ENCODE data around the gene ITGA11. TPM values are rescaled to one million over a fixed set of nuclear protein-coding genes. Genes with fewer than 3 reads are reported as not detected.

The ITGA11 gene
- total and polyA plus RNA-seq, 2 donors (not counting 1 experiment from before 2014, with no cell fraction given), result not detected

GRCh38 chr15:68354268-68354667, 77.7 kb downstream of the ITGA11 start:
- intact Hi-C loops (cut with micrococcal nuclease), result no loop called here
- Mint-ChIP-seq H3K4me1 (peaks cover 8% of the 10 kb centered on the region), H3K9me3 (ENCODE audit: insufficient read depth) (no peaks in the 10 kb centered on the region), H3K27ac (no peak overlapping the region), H3K27me3 (no peaks in the 10 kb centered on the region), H3K4me3 (no peak overlapping the region)
- no peak for DNase-seq
- no peak overlapping the region for H3K9ac ChIP-seq (ENCODE audit: low read length)
- no peak overlapping the region for H3K4me2 ChIP-seq (replicated peaks; ENCODE audit: low read depth, low read length, poor library complexity, severe bottlenecking)
- H3K9me3 ChIP-seq (ENCODE audit: control extremely low read depth in 1 of 3, control insufficient read depth in 2 of 3, insufficient read depth in 1 of 3, low read length in 2 of 3), result peaks cover 0 to 9% (median 0%) of the 10 kb centered on the region in 3 donors
- peaks cover 4 to 5% of the 10 kb centered on the region in 2 donors for H3K4me1 ChIP-seq (ENCODE audit: control insufficient read depth in 2 of 2, insufficient read depth in 2 of 2, low read length in 2 of 2)
- no peaks in the 10 kb centered on the region for H3K79me2 ChIP-seq (ENCODE audit: control insufficient read depth, insufficient read depth, low read length)
- 100% methylated on average over 2 of the region's 2 CpGs for WGBS (ENCODE audit: insufficient coverage)
- H2AFZ ChIP-seq (ENCODE audit: insufficient read depth, low read depth, low read length, poor library complexity, severe bottlenecking), result no peak overlapping the region
- H3K36me3 ChIP-seq (replicated peaks in 1 of 2; ENCODE audit: control extremely low read depth in 1 of 2, control insufficient read depth in 1 of 2, extremely low read depth in 1 of 2, insufficient read depth in 2 of 2, low read length in 1 of 2), result no peaks in the 10 kb centered on the region
- no peak for TF ChIP-seq EZH2 (IDR thresholded peaks at IDR 0.05; ENCODE audit: borderline replicate concordance, insufficient read depth, low read depth, low read length, poor library complexity, severe bottlenecking)
- TF ChIP-seq CTCF (IDR thresholded peaks at IDR 0.05), result no peak
- no peak overlapping the region for H3K27ac ChIP-seq (ENCODE audit: low read length in 2 of 2)
- H4K20me1 ChIP-seq (ENCODE audit: control insufficient read depth, insufficient read depth, low read length, poor library complexity, severe bottlenecking), result no peaks in the 10 kb centered on the region
- H3K4me3 ChIP-seq (ENCODE audit: control extremely low read depth in 1 of 5, extremely low read depth in 1 of 5, insufficient read depth in 1 of 5, low read depth in 2 of 5, low read length in 4 of 5), result no peak overlapping the region
- no peak for ATAC-seq (ENCODE audit: low read depth)
- H3K27me3 ChIP-seq (replicated peaks in 1 of 4; ENCODE audit: control extremely low read depth in 1 of 4, control insufficient read depth in 3 of 4, insufficient read depth in 4 of 4, low read length in 3 of 4), result no peaks in the 10 kb centered on the region
- ChIA-PET POLR2A (no interaction called here), CTCF (no interaction called here)

- Mint-ChIP-seq H3K4me1 (peaks cover 8% of the 10 kb centered on the region), H3K27me3 (peaks cover 2% of the 10 kb centered on the region), H3K4me3 (no peak overlapping the region), H3K27ac (no peak overlapping the region), H3K9me3 (ENCODE audit: insufficient read depth) (no peaks in the 10 kb centered on the region)
- no peaks in the 10 kb centered on the region for H3K79me2 ChIP-seq (ENCODE audit: control insufficient read depth, insufficient read depth, low read length)
- ChIA-PET CTCF (no interaction called here), POLR2A (no interaction called here)
- TF ChIP-seq EZH2 (IDR thresholded peaks at IDR 0.05; ENCODE audit: borderline replicate concordance, insufficient read depth, low read depth, low read length, poor library complexity, severe bottlenecking) (no peak), CTCF (IDR thresholded peaks at IDR 0.05) (no peak)
- H4K20me1 ChIP-seq (ENCODE audit: control insufficient read depth, insufficient read depth, low read length, poor library complexity, severe bottlenecking), result no peaks in the 10 kb centered on the region
- peaks cover 0 to 9% (median 0%) of the 10 kb centered on the region in 3 donors for H3K9me3 ChIP-seq (ENCODE audit: control extremely low read depth in 1 of 3, control insufficient read depth in 2 of 3, insufficient read depth in 1 of 3, low read length in 2 of 3)
- intact Hi-C loops (cut with micrococcal nuclease), result no loop called here
- peaks cover 4 to 5% of the 10 kb centered on the region in 2 donors for H3K4me1 ChIP-seq (ENCODE audit: control insufficient read depth in 2 of 2, insufficient read depth in 2 of 2, low read length in 2 of 2)
- H3K27me3 ChIP-seq (replicated peaks in 1 of 4; ENCODE audit: control extremely low read depth in 1 of 4, control insufficient read depth in 3 of 4, insufficient read depth in 4 of 4, low read length in 3 of 4), result no peaks in the 10 kb centered on the region
- H3K9ac ChIP-seq (ENCODE audit: low read length), result no peak overlapping the region
- DNase-seq (no peak), ATAC-seq (ENCODE audit: low read depth) (no peak)
- WGBS (ENCODE audit: insufficient coverage), result 87% methylated on average over 2 of the region's 7 CpGs
- H3K27ac ChIP-seq (ENCODE audit: low read length in 2 of 2), result no peak overlapping the region
- H3K4me3 ChIP-seq (ENCODE audit: control extremely low read depth in 1 of 5, extremely low read depth in 1 of 5, insufficient read depth in 1 of 5, low read depth in 2 of 5, low read length in 4 of 5), result no peak overlapping the region
- no peak overlapping the region for H2AFZ ChIP-seq (ENCODE audit: insufficient read depth, low read depth, low read length, poor library complexity, severe bottlenecking)
- no peak overlapping the region for H3K4me2 ChIP-seq (replicated peaks; ENCODE audit: low read depth, low read length, poor library complexity, severe bottlenecking)
- H3K36me3 ChIP-seq (replicated peaks in 1 of 2; ENCODE audit: control extremely low read depth in 1 of 2, control insufficient read depth in 1 of 2, extremely low read depth in 1 of 2, insufficient read depth in 2 of 2, low read length in 1 of 2), result no peaks in the 10 kb centered on the region
These were observed 78.4 kb downstream of the ITGA11 start for GRCh38 chr15:68353421-68354135.
